ENCODE data around the gene ABCD4.

Gene ABCD4

GRCh38 chr14:74293606-74294005 lies 9.1 kb downstream of the ABCD4 start:
- H3K36me3 ChIP-seq (ENCODE audit: control insufficient read depth in 1 of 2, insufficient read depth in 2 of 2, low read length in 2 of 2): peaks cover 59 to 70% of the 10 kb centered on the region in 2 experiments
- no peak overlapping the region for H2AFZ ChIP-seq (ENCODE audit: insufficient read depth, low read length, poor library complexity)
- H3K14ac ChIP-seq (ENCODE audit: low read length): no peak overlapping the region
- no peak overlapping the region for H3K27ac ChIP-seq (ENCODE audit: low read depth, low read length)
- no CpG with 5 or more reads among the region's 2 CpGs for WGBS (ENCODE audit: extremely low coverage, insufficient coverage, insufficient read length)
- H3K23ac ChIP-seq (ENCODE audit: low read length): no peak overlapping the region
- no peak overlapping the region for H4K12ac ChIP-seq (ENCODE audit: low read depth, low read length)
- H3K9ac ChIP-seq (ENCODE audit: low read length): no peak overlapping the region
- no peaks in the 10 kb centered on the region for H3K79me1 ChIP-seq (ENCODE audit: low read length)
- DNase-seq: no peak
- H3K9me3 ChIP-seq (ENCODE audit: insufficient read depth, low read depth, low read length): peaks cover 1% of the 10 kb centered on the region
- no peaks in the 10 kb centered on the region for H3K79me2 ChIP-seq (ENCODE audit: control insufficient read depth, insufficient read depth, low read length, poor library complexity)
- H4K8ac ChIP-seq (ENCODE audit: low read depth, low read length): no peak overlapping the region
- H4K91ac ChIP-seq (ENCODE audit: low read depth, low read length): no peak overlapping the region
- H3K4me2 ChIP-seq (ENCODE audit: low read length): no peak overlapping the region
- H3K27me3 ChIP-seq (ENCODE audit: insufficient read depth, low read length): no peaks in the 10 kb centered on the region
- no peak overlapping the region for H2BK5ac ChIP-seq (ENCODE audit: low read depth, low read length, poor library complexity)
- H3K18ac ChIP-seq (ENCODE audit: low read length): no peak overlapping the region
- H3K4ac ChIP-seq (ENCODE audit: low read depth, low read length): no peak overlapping the region
- no peak overlapping the region for H2BK120ac ChIP-seq (ENCODE audit: insufficient read depth, low read length, poor library complexity)
- H2BK12ac ChIP-seq (ENCODE audit: low read length): no peak overlapping the region
- no peak overlapping the region for H2AK5ac ChIP-seq (ENCODE audit: low read length)
- H3K4me3 ChIP-seq (ENCODE audit: low read depth, low read length): no peak overlapping the region
- H3K4me1 ChIP-seq (ENCODE audit: control insufficient read depth in 1 of 2, insufficient read depth in 2 of 2, low read length in 2 of 2): peaks cover 0 to 3% of the 10 kb centered on the region in 2 experiments

- Histone ChIP-seq H3K27me3 (ENCODE audit: insufficient read depth, low read length) (no peaks in the 10 kb centered on the region), H3K9me3 (ENCODE audit: insufficient read depth, low read depth, low read length) (peaks cover 1% of the 10 kb centered on the region), H4K8ac (ENCODE audit: low read depth, low read length) (no peak overlapping the region), H3K18ac (ENCODE audit: low read length) (no peak overlapping the region), H2BK12ac (ENCODE audit: low read length) (no peak overlapping the region), H2AK5ac (ENCODE audit: low read length) (no peak overlapping the region), H3K27ac (ENCODE audit: low read depth, low read length) (no peak overlapping the region), H3K4me2 (ENCODE audit: low read length) (no peak overlapping the region), H2BK120ac (ENCODE audit: insufficient read depth, low read length, poor library complexity) (no peak overlapping the region), H4K12ac (ENCODE audit: low read depth, low read length) (no peak overlapping the region), H3K79me1 (ENCODE audit: low read length) (no peaks in the 10 kb centered on the region), H3K4me1 (ENCODE audit: control insufficient read depth in 1 of 2, insufficient read depth in 2 of 2, low read length in 2 of 2) (peaks cover 0 to 3% of the 10 kb centered on the region in 2 experiments), H3K9ac (ENCODE audit: low read length) (no peak overlapping the region), H4K91ac (ENCODE audit: low read depth, low read length) (no peak overlapping the region), H3K14ac (ENCODE audit: low read length) (no peak overlapping the region), H3K23ac (ENCODE audit: low read length) (no peak overlapping the region), H2BK5ac (ENCODE audit: low read depth, low read length, poor library complexity) (no peak overlapping the region), H3K4ac (ENCODE audit: low read depth, low read length) (no peak overlapping the region), H3K36me3 (ENCODE audit: control insufficient read depth in 1 of 2, insufficient read depth in 2 of 2, low read length in 2 of 2) (peaks cover 66 to 76% of the 10 kb centered on the region in 2 experiments), H3K4me3 (ENCODE audit: low read depth, low read length) (no peak overlapping the region), H3K79me2 (ENCODE audit: control insufficient read depth, insufficient read depth, low read length, poor library complexity) (no peaks in the 10 kb centered on the region), H2AFZ (ENCODE audit: insufficient read depth, low read length, poor library complexity) (no peak overlapping the region)
- no peak for DNase-seq
- WGBS (ENCODE audit: extremely low coverage, insufficient coverage, insufficient read length): no CpG with 5 or more reads among the region's 11 CpGs
These were observed 10.7 kb downstream of the ABCD4 start for GRCh38 chr14:74292061-74292460.

- no peak overlapping the region for H2AK5ac ChIP-seq (ENCODE audit: low read length)
- no peak overlapping the region for H3K4ac ChIP-seq (ENCODE audit: low read depth, low read length)
- no peak overlapping the region for H3K9ac ChIP-seq (ENCODE audit: low read length)
- H2BK5ac ChIP-seq (ENCODE audit: low read depth, low read length, poor library complexity): no peak overlapping the region
- H3K4me3 ChIP-seq (ENCODE audit: low read depth, low read length): no peak overlapping the region
- no peaks in the 10 kb centered on the region for H3K27me3 ChIP-seq (ENCODE audit: insufficient read depth, low read length)
- peaks cover 0 to 3% of the 10 kb centered on the region in 2 experiments for H3K4me1 ChIP-seq (ENCODE audit: control insufficient read depth in 1 of 2, insufficient read depth in 2 of 2, low read length in 2 of 2)
- H4K91ac ChIP-seq (ENCODE audit: low read depth, low read length): no peak overlapping the region
- H3K9me3 ChIP-seq (ENCODE audit: insufficient read depth, low read depth, low read length): peaks cover 1% of the 10 kb centered on the region
- no peaks in the 10 kb centered on the region for H3K79me1 ChIP-seq (ENCODE audit: low read length)
- peak in 1 of 2 donors; percentile 24 for DNase-seq
- no peaks in the 10 kb centered on the region for H3K79me2 ChIP-seq (ENCODE audit: control insufficient read depth, insufficient read depth, low read length, poor library complexity)
- H3K4me2 ChIP-seq (ENCODE audit: low read length): no peak overlapping the region
- H3K14ac ChIP-seq (ENCODE audit: low read length): no peak overlapping the region
- H3K27ac ChIP-seq (ENCODE audit: low read depth, low read length): no peak overlapping the region
- no peak overlapping the region for H2AFZ ChIP-seq (ENCODE audit: insufficient read depth, low read length, poor library complexity)
- no peak overlapping the region for H3K18ac ChIP-seq (ENCODE audit: low read length)
- H4K8ac ChIP-seq (ENCODE audit: low read depth, low read length): no peak overlapping the region
- no peak overlapping the region for H2BK12ac ChIP-seq (ENCODE audit: low read length)
- H4K12ac ChIP-seq (ENCODE audit: low read depth, low read length): no peak overlapping the region
- peaks cover 66 to 74% of the 10 kb centered on the region in 2 experiments for H3K36me3 ChIP-seq (ENCODE audit: control insufficient read depth in 1 of 2, insufficient read depth in 2 of 2, low read length in 2 of 2)
- H3K23ac ChIP-seq (ENCODE audit: low read length): no peak overlapping the region
- WGBS (ENCODE audit: extremely low coverage, insufficient coverage, insufficient read length): no CpG with 5 or more reads among the region's 7 CpGs
- no peak overlapping the region for H2BK120ac ChIP-seq (ENCODE audit: insufficient read depth, low read length, poor library complexity)
These were observed 12.3 kb downstream of the ABCD4 start for GRCh38 chr14:74290415-74290814.

- H3K9me3 ChIP-seq (ENCODE audit: insufficient read depth, low read depth, low read length): peaks cover under 1% of the 10 kb centered on the region
- no peak overlapping the region for H2AK5ac ChIP-seq (ENCODE audit: low read length)
- H3K4ac ChIP-seq (ENCODE audit: low read depth, low read length): no peak overlapping the region
- H3K36me3 ChIP-seq (ENCODE audit: control insufficient read depth in 1 of 2, insufficient read depth in 2 of 2, low read length in 2 of 2): peaks cover 62 to 69% of the 10 kb centered on the region in 2 experiments
- DNase-seq: no peak
- no peak overlapping the region for H2BK120ac ChIP-seq (ENCODE audit: insufficient read depth, low read length, poor library complexity)
- no peaks in the 10 kb centered on the region for H3K27me3 ChIP-seq (ENCODE audit: insufficient read depth, low read length)
- H3K79me2 ChIP-seq (ENCODE audit: control insufficient read depth, insufficient read depth, low read length, poor library complexity): no peaks in the 10 kb centered on the region
- no peak overlapping the region for H4K8ac ChIP-seq (ENCODE audit: low read depth, low read length)
- H3K4me1 ChIP-seq (ENCODE audit: control insufficient read depth in 1 of 2, insufficient read depth in 2 of 2, low read length in 2 of 2): peaks cover 0 to 3% of the 10 kb centered on the region in 2 experiments
- H3K23ac ChIP-seq (ENCODE audit: low read length): no peak overlapping the region
- no peak overlapping the region for H2AFZ ChIP-seq (ENCODE audit: insufficient read depth, low read length, poor library complexity)
- H3K79me1 ChIP-seq (ENCODE audit: low read length): no peaks in the 10 kb centered on the region
- H3K14ac ChIP-seq (ENCODE audit: low read length): no peak overlapping the region
- H3K18ac ChIP-seq (ENCODE audit: low read length): no peak overlapping the region
- WGBS (ENCODE audit: extremely low coverage, insufficient coverage, insufficient read length): no CpG with 5 or more reads among the region's 5 CpGs
- no peak overlapping the region for H3K4me3 ChIP-seq (ENCODE audit: low read depth, low read length)
- no peak overlapping the region for H2BK5ac ChIP-seq (ENCODE audit: low read depth, low read length, poor library complexity)
- no peak overlapping the region for H3K27ac ChIP-seq (ENCODE audit: low read depth, low read length)
- no peak overlapping the region for H3K4me2 ChIP-seq (ENCODE audit: low read length)
- H4K12ac ChIP-seq (ENCODE audit: low read depth, low read length): no peak overlapping the region
- no peak overlapping the region for H3K9ac ChIP-seq (ENCODE audit: low read length)
- no peak overlapping the region for H4K91ac ChIP-seq (ENCODE audit: low read depth, low read length)
- H2BK12ac ChIP-seq (ENCODE audit: low read length): no peak overlapping the region
These were observed 12.9 kb downstream of the ABCD4 start for GRCh38 chr14:74289801-74290200.
